Suprapubic skin (tissue), 4 donors: ENCODE data around the gene DSG4. TPM values are rescaled to one million over a fixed set of nuclear protein-coding genes. Genes with fewer than 3 reads are reported as not detected.

Source experiments
- DNase-seq, 2 donors: peaks; one replicate each; pipeline ENCODE4 v3.0.0-alpha.2; 2019; ENCODE audit warnings: low spot score in 2 of 2
- H3K27ac ChIP-seq: fragments of 200-600 bp; sonication (generic); one replicate; pipeline ENCODE4 v1.5.1; 2019
- H3K27me3 ChIP-seq: fragments of 200-600 bp; sonication (generic); one replicate; pipeline ENCODE4 v1.5.1; 2019
- H3K36me3 ChIP-seq: fragments of 200-600 bp; sonication (generic); one replicate; pipeline ENCODE4 v1.5.1; 2019
- H3K4me1 ChIP-seq: fragments of 200-600 bp; sonication (generic); one replicate; pipeline ENCODE4 v1.5.1; 2019
- H3K4me3 ChIP-seq: fragments of 200-600 bp; sonication (generic); one replicate; pipeline ENCODE4 v1.5.1; 2019; ENCODE audit warnings: mild to moderate bottlenecking
- H3K9me3 ChIP-seq: fragments of 200-600 bp; sonication (generic); one replicate; pipeline ENCODE4 v1.5.1; 2019
- CTCF ChIP-seq, 2 donors: fragments of 200-600 bp in 1 of 2; fragments of 450-650 bp in 1 of 2; sonication (generic) in 1 of 2; IDR thresholded peaks; one replicate each; pipeline ENCODE4 v1.5.1; 2016 to 2019; ENCODE audit warnings: antibody characterized with exemption in 2 of 2, mild to moderate bottlenecking in 1 of 2, moderate library complexity in 1 of 2
- EP300 ChIP-seq: sonication (generic); formaldehyde crosslinking; IDR thresholded peaks from one replicate; pipeline ENCODE4 v1.6.1; 2017; ENCODE audit warnings: antibody characterized with exemption
- POLR2A ChIP-seq, 2 donors: fragments of 450-650 bp; IDR thresholded peaks; one replicate each; pipeline ENCODE4 v1.6.1; 2017; ENCODE audit warnings: antibody characterized with exemption in 2 of 2, mild to moderate bottlenecking in 2 of 2, moderate library complexity in 2 of 2
- POLR2AphosphoS5 ChIP-seq, 3 donors: sonication (generic); formaldehyde crosslinking; IDR thresholded peaks; one replicate each; pipeline ENCODE4 v1.6.1; 2017; ENCODE audit warnings: antibody characterized with exemption in 3 of 3
- WGBS: methylation state at CpG from one replicate; pipeline ENCODE4 v1.1.5; 2018; 5-methylcytosine and 5-hydroxymethylcytosine counted together
- total RNA-seq, 4 donors: library from RNA; depleted of rRNA; stranded (reverse); fragments of >200 nt; gene quantifications; one replicate each; pipeline ENCODE4 v1.1.0, GENCODE V29; 2016

DSG4 gene
- total RNA-seq, 4 donors from 2014 or later, result 0.89 to 20.9 (median 2.5) TPM

- 53% methylated on average over 6 of the region's 6 CpGs for WGBS
- H3K4me1 ChIP-seq, result no peaks in the 10 kb centered on the region
- no peak overlapping the region for H3K4me3 ChIP-seq
- TF ChIP-seq EP300 (no peak), POLR2A (IDR thresholded peaks at IDR 0.05) (no peak), POLR2AphosphoS5 (IDR thresholded peaks at IDR 0.05) (no peak), CTCF (IDR thresholded peaks at IDR 0.05) (no peak)
- H3K27ac ChIP-seq, result no peak overlapping the region
- no peaks in the 10 kb centered on the region for H3K9me3 ChIP-seq
- H3K27me3 ChIP-seq, result no peaks in the 10 kb centered on the region
- H3K36me3 ChIP-seq, result no peaks in the 10 kb centered on the region
- no peak for DNase-seq
Observed at GRCh38 chr18:31399306-31400032, 22.9 kb downstream of the DSG4 start.

- no peaks in the 10 kb centered on the region for H3K27me3 ChIP-seq
- no peaks in the 10 kb centered on the region for H3K4me1 ChIP-seq
- 81% methylated on average over 6 of the region's 6 CpGs for WGBS
- H3K36me3 ChIP-seq, result no peaks in the 10 kb centered on the region
- H3K4me3 ChIP-seq, result no peak overlapping the region
- H3K9me3 ChIP-seq, result no peaks in the 10 kb centered on the region
- no peak for DNase-seq
- no peak for TF ChIP-seq POLR2AphosphoS5 (IDR thresholded peaks at IDR 0.05)
- TF ChIP-seq EP300, result no peak
- TF ChIP-seq POLR2A (IDR thresholded peaks at IDR 0.05), result no peak
- no peak for TF ChIP-seq CTCF (IDR thresholded peaks at IDR 0.05)
- no peak overlapping the region for H3K27ac ChIP-seq
Observed at GRCh38 chr18:31401156-31402025, 24.8 kb downstream of the DSG4 start.

GRCh38 chr18:31402026-31402373, 25.4 kb downstream of the DSG4 start:
- Histone ChIP-seq H3K4me1 (no peaks in the 10 kb centered on the region), H3K4me3 (no peak overlapping the region), H3K36me3 (no peaks in the 10 kb centered on the region), H3K27me3 (no peaks in the 10 kb centered on the region), H3K9me3 (no peaks in the 10 kb centered on the region), H3K27ac (no peak overlapping the region)
- TF ChIP-seq EP300 (no peak), POLR2AphosphoS5 (IDR thresholded peaks at IDR 0.05) (no peak), CTCF (IDR thresholded peaks at IDR 0.05) (no peak), POLR2A (IDR thresholded peaks at IDR 0.05) (no peak)
- no peak for DNase-seq

- Histone ChIP-seq H3K4me3 (no peak overlapping the region), H3K9me3 (no peaks in the 10 kb centered on the region), H3K36me3 (no peaks in the 10 kb centered on the region), H3K27me3 (no peaks in the 10 kb centered on the region), H3K4me1 (no peaks in the 10 kb centered on the region), H3K27ac (no peak overlapping the region)
- WGBS, result 86% methylated on average over 2 of the region's 2 CpGs
- TF ChIP-seq POLR2AphosphoS5 (IDR thresholded peaks at IDR 0.05) (no peak), EP300 (no peak), POLR2A (IDR thresholded peaks at IDR 0.05) (no peak), CTCF (IDR thresholded peaks at IDR 0.05) (no peak)
- no peak for DNase-seq
Observed at GRCh38 chr18:31403409-31403808, 26.8 kb downstream of the DSG4 start.

GRCh38 chr18:31407649-31408048, 31.1 kb downstream of the DSG4 start:
- Histone ChIP-seq H3K4me1 (no peaks in the 10 kb centered on the region), H3K9me3 (no peaks in the 10 kb centered on the region), H3K36me3 (no peaks in the 10 kb centered on the region), H3K4me3 (no peak overlapping the region), H3K27ac (no peak overlapping the region), H3K27me3 (no peaks in the 10 kb centered on the region)
- no peak for DNase-seq
- TF ChIP-seq EP300 (no peak), POLR2A (IDR thresholded peaks at IDR 0.05) (no peak), POLR2AphosphoS5 (IDR thresholded peaks at IDR 0.05) (no peak), CTCF (IDR thresholded peaks at IDR 0.05) (no peak)
- WGBS, result 77% methylated on average over 3 of the region's 3 CpGs
